Astrocyte of the cerebellum (primary cell): ENCODE results near the gene RASAL2.

Source experiments
- DNase-seq: peaks from one replicate; pipeline ENCODE4 v3.0.0-alpha.2; 2011; ENCODE audit warnings: low read depth
- H3K4me3 ChIP-seq: 2 replicates; pipeline ENCODE4 v1.5.1; 2011; ENCODE audit warnings: mild to moderate bottlenecking, low read depth, low read length, moderate library complexity
- in situ Hi-C: cut with HindIII; loops from 2 replicates; pipeline ENCODE4 v1.10.0; 2017; ENCODE audit warnings: low sequenced_read_pairs
- TF ChIP-seq, protein P1 (sequence below): IDR thresholded peaks from 2 replicates; pipeline ENCODE4 v1.5.1; 2012; ENCODE audit warnings: low read length, low read depth, moderate library complexity, mild to moderate bottlenecking; ENCODE audit errors: missing control alignments

The RASAL2 gene

GRCh38 chr1:178528953-178529335 lies 435.0 kb downstream of the RASAL2 start:
- H3K4me3 ChIP-seq, result no peak overlapping the region

GRCh38 chr1:178529364-178530036 lies 435.6 kb downstream of the RASAL2 start:
- TF ChIP-seq, protein P1, sequence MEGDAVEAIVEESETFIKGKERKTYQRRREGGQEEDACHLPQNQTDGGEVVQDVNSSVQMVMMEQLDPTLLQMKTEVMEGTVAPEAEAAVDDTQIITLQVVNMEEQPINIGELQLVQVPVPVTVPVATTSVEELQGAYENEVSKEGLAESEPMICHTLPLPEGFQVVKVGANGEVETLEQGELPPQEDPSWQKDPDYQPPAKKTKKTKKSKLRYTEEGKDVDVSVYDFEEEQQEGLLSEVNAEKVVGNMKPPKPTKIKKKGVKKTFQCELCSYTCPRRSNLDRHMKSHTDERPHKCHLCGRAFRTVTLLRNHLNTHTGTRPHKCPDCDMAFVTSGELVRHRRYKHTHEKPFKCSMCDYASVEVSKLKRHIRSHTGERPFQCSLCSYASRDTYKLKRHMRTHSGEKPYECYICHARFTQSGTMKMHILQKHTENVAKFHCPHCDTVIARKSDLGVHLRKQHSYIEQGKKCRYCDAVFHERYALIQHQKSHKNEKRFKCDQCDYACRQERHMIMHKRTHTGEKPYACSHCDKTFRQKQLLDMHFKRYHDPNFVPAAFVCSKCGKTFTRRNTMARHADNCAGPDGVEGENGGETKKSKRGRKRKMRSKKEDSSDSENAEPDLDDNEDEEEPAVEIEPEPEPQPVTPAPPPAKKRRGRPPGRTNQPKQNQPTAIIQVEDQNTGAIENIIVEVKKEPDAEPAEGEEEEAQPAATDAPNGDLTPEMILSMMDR, result no peak
- DNase-seq, result no peak
- in situ Hi-C loops, result loop anchor here (10.0 kb wide), 1 partner anchor 235 kb away; no protein-coding TSS in a partner anchor

More at GRCh38 chr1:178528953-178529335, 435.0 kb downstream of the RASAL2 start:
- no peak for DNase-seq
- TF ChIP-seq, protein P1, result no peak
- in situ Hi-C loops, result loop anchor here (10.0 kb wide), 1 partner anchor 236 kb away; no protein-coding TSS in a partner anchor

DNA sequence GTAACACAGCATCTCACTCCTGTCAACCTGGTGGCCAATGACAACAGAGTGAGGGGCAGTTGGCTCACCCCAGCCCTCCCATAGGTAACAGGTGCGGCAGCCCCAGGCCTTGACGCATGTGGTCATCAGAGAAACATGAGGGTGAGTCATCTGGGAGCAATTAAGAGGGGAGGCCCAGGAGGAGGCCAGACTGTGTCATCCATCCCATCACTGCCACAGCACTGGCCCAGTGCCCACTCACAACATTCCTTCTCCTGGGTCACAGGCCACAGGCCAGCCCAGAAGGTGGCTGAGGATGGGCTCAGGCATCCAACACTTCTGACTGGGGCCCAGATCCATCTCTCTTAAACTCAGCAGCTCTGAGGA lies 436.1 kb downstream of the RASAL2 start:
- in situ Hi-C loops, result no loop called here
- no peak for DNase-seq
- no peak overlapping the region for H3K4me3 ChIP-seq
- TF ChIP-seq, protein P1, result no peak

More at GRCh38 chr1:178529364-178530036, 435.6 kb downstream of the RASAL2 start:
- no peak overlapping the region for H3K4me3 ChIP-seq

- in situ Hi-C loops, result no loop called here
- H3K4me3 ChIP-seq, result no peak overlapping the region
- TF ChIP-seq, protein P1, result no peak
- no peak for DNase-seq
These were observed 436.6 kb downstream of the RASAL2 start for GRCh38 chr1:178530502-178530901.

DNA sequence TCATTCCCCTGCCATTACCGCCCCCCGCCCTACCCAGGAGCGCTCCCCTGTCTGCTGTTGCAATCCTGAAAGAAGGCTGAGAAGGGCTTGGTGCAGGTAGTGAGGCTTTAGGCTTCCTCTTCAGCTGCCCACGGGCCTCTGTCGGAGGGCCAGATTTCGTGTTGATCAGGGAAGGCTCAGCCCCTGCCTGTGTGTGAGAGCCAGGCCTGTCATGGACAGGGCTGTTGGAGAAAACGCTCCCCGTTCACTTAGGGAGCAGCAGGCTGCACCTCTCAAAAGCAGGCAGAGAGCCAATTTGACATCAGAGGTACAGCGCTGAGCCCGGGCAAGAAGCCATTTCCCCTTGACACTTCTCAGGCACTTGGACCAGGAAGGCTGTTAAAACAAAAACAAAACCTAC lies 438.0 kb downstream of the RASAL2 start:
- no peak for DNase-seq
- TF ChIP-seq, protein P1, result no peak
- no peak overlapping the region for H3K4me3 ChIP-seq
- in situ Hi-C loops, result no loop called here

- H3K4me3 ChIP-seq, result no peak overlapping the region
- peak; percentile 57 for DNase-seq
- in situ Hi-C loops, result no loop called here
- TF ChIP-seq, protein P1, result peak; percentile 90
These were observed 438.5 kb downstream of the RASAL2 start for GRCh38 chr1:178532392-178532791.
